Measurements from ENCODE around the gene HYCC2. TPM values are rescaled to one million over a fixed set of nuclear protein-coding genes. Genes with fewer than 3 reads are reported as not detected.
"Not testable (repeated sequence)": the region's sequence is repeated elsewhere in the genome, so short reads cannot be mapped to it uniquely, and the experiment has no call there.

The HYCC2 gene
- total RNA-seq, 2 donors from 2014 or later: 13.6 to 16.3 TPM

DNA sequence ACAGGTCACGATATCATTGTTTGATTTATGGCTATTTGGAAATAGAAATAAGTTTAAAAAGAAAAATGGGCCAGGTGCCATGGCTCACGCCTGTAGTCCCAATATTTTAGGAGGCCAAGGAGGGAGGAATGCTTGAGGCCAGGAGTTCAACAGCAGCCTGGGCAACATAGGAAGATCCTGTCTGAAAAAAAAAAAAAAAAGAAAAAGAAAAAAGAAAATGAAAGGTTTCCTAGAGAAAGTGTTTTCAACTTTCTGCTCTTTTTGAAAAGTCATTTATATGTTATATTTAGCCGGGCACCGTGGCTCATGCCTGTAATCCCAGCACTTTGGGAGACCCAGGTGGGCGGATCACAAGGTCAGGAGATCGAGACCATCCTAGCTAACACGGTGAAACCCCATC, 3.5 kb upstream of the HYCC2 start:
- no peak for TF ChIP-seq POLR2A (IDR thresholded peaks at IDR 0.05)
- TF ChIP-seq, protein P1, sequence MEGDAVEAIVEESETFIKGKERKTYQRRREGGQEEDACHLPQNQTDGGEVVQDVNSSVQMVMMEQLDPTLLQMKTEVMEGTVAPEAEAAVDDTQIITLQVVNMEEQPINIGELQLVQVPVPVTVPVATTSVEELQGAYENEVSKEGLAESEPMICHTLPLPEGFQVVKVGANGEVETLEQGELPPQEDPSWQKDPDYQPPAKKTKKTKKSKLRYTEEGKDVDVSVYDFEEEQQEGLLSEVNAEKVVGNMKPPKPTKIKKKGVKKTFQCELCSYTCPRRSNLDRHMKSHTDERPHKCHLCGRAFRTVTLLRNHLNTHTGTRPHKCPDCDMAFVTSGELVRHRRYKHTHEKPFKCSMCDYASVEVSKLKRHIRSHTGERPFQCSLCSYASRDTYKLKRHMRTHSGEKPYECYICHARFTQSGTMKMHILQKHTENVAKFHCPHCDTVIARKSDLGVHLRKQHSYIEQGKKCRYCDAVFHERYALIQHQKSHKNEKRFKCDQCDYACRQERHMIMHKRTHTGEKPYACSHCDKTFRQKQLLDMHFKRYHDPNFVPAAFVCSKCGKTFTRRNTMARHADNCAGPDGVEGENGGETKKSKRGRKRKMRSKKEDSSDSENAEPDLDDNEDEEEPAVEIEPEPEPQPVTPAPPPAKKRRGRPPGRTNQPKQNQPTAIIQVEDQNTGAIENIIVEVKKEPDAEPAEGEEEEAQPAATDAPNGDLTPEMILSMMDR (IDR thresholded peaks at IDR 0.05): no peak
- Histone ChIP-seq H3K4me3 (no peak overlapping the region), H3K9me3 (no peaks in the 10 kb centered on the region), H3K27ac (no peak overlapping the region), H3K36me3 (no peaks in the 10 kb centered on the region), H3K4me1 (replicated peaks) (no peaks in the 10 kb centered on the region), H3K27me3 (replicated peaks; ENCODE audit: insufficient read depth) (no peaks in the 10 kb centered on the region)
- WGBS: 84% methylated on average over 7 of the region's 7 CpGs
- intact Hi-C loops (cut with DNase I): no loop called here
- DNase-seq (ENCODE audit: low spot score): no peak

DNA sequence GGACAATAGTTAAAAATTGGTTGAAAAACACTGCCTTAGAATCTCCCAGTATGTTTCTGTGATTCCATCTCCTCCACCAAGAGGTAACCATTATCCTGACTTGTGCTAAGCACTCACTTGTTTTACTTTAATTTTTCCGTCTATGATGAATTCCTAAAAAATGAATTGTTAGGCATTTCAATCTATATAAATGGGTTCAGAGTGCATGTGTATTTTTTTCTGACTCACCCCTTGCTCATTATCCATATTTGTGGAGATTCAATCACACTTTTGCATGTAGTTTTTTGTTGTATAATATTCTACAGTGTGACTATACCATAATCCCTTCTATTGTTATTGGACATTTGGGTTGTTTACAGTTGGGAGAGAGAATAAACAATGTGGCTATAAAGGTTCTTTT, 1.6 kb upstream of the HYCC2 start:
- 87% methylated on average over 1 of the region's 1 CpG for WGBS
- no peak for DNase-seq (ENCODE audit: low spot score)
- H3K9me3 ChIP-seq: no peaks in the 10 kb centered on the region
- H3K27me3 ChIP-seq (replicated peaks; ENCODE audit: insufficient read depth): no peaks in the 10 kb centered on the region
- H3K4me3 ChIP-seq: no peak overlapping the region
- TF ChIP-seq POLR2AphosphoS5 (IDR thresholded peaks at IDR 0.05) (no peak), POLR2A (IDR thresholded peaks at IDR 0.05) (no peak)
- TF ChIP-seq, protein P1 (IDR thresholded peaks at IDR 0.05): no peak
- no peaks in the 10 kb centered on the region for H3K4me1 ChIP-seq (replicated peaks)
- intact Hi-C loops (cut with DNase I): no loop called here
- no peaks in the 10 kb centered on the region for H3K36me3 ChIP-seq
- no peak overlapping the region for H3K27ac ChIP-seq

DNA sequence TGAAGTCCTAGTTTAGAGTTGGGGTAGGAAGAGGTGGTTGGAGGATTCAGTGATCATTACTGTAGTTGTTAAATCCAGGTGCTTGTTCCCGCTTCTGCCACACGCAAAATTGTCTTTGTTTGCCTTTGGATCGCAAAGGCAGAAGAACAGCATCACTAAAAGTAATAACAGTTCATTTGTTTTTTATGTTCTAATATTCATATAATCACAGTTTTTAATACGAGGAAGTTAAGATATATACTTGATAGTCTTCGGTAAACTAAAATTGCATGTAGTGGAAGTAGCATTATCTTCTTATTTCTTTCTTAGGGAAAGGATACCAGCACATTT, 695 bp upstream of the HYCC2 start:
- TF ChIP-seq POLR2A (IDR thresholded peaks at IDR 0.05) (no peak), POLR2AphosphoS5 (IDR thresholded peaks at IDR 0.05) (no peak)
- Histone ChIP-seq H3K4me1 (replicated peaks) (peaks cover 5% of the 10 kb centered on the region), H3K27ac (peak overlapping the region; percentile 84 to 87), H3K27me3 (replicated peaks; ENCODE audit: insufficient read depth) (no peaks in the 10 kb centered on the region), H3K4me3 (peak overlapping the region; percentile 81 to 90), H3K9me3 (no peaks in the 10 kb centered on the region), H3K36me3 (no peaks in the 10 kb centered on the region)
- DNase-seq (ENCODE audit: low spot score): no peak
- 3% methylated on average over 5 of the region's 5 CpGs for WGBS
- intact Hi-C loops (cut with DNase I): no loop called here

DNA sequence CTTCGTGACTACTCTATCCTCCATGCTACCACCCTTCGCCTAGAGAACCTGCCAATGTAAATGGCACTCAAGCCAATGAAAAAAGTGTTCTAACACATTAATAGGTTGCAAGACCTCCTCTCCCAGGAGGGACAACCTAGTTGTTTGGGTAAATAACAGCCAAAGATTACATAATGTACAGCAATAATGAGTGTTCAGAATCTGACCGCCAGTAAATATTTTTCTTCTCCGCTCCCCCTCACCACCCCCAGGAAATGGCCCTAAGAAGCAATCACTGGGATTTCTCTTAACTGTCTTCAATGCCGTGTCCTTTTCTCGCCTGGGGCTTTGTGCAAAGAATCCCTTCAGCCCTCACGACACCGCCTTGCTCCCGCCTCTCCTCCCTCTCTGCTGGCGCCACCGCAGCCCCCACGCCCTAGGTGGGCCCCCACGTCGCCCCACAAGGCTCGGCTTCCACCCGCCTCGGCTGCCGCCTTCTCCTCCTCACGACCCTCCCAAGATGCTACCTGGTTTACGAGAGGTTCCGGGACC, 458 bp downstream of the HYCC2 start:
- Histone ChIP-seq H3K27me3 (replicated peaks; ENCODE audit: insufficient read depth) (no peaks in the 10 kb centered on the region), H3K4me3 (peak overlapping the region; percentile 81 to 90), H3K27ac (peak overlapping the region; percentile 84 to 87), H3K36me3 (no peaks in the 10 kb centered on the region), H3K9me3 (no peaks in the 10 kb centered on the region), H3K4me1 (replicated peaks) (peaks cover 5% of the 10 kb centered on the region)
- DNase-seq (ENCODE audit: low spot score): peak; percentile 8
- intact Hi-C loops (cut with DNase I): loop anchor here (2.0 kb wide), 1 partner anchor 108 kb away; the partner anchor contains the start of gene ORC2
- TF ChIP-seq, protein P1 (IDR thresholded peaks at IDR 0.05): no peak
- TF ChIP-seq POLR2AphosphoS5 (IDR thresholded peaks at IDR 0.05) (no peak), POLR2A (IDR thresholded peaks at IDR 0.05) (no peak)
- under 1% methylated on average over 21 of the region's 21 CpGs for WGBS

DNA sequence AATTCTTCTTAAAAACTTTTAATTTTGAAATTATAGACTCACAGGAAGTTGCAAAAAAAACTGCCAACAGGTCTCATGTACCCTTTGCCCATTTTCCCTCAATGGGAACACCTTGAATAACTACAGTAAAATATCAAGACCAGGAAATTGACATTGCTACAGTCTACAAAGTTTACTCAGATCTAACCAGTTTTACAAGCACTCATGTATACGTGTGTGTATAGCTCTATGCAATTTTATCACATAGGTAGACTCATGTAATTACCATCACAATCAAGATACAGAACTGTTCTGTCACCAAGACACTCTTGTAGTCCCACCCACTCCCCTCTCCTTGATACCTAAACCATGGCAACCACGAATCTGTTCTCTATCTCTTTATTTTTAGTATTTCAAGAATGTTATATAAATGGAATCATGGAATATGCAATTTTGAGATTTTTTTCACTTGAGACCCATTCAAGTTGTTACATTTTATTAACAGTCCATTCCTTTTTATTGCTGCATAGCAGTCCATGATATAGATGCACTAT, 6.6 kb downstream of the HYCC2 start:
- intact Hi-C loops (cut with DNase I): loop anchor here (5.0 kb wide), 1 partner anchor 158 kb away; no protein-coding TSS in a partner anchor
- no peaks in the 10 kb centered on the region for H3K36me3 ChIP-seq
- H3K27ac ChIP-seq: no peak overlapping the region
- 62% methylated on average over 2 of the region's 2 CpGs for WGBS
- H3K9me3 ChIP-seq: no peaks in the 10 kb centered on the region
- H3K27me3 ChIP-seq (replicated peaks; ENCODE audit: insufficient read depth): no peaks in the 10 kb centered on the region
- DNase-seq (ENCODE audit: low spot score): no peak
- H3K4me3 ChIP-seq: no peak overlapping the region
- TF ChIP-seq, protein P1 (IDR thresholded peaks at IDR 0.05): no peak
- TF ChIP-seq POLR2AphosphoS5 (IDR thresholded peaks at IDR 0.05) (no peak), POLR2A (IDR thresholded peaks at IDR 0.05) (no peak)
- peaks cover 5% of the 10 kb centered on the region for H3K4me1 ChIP-seq (replicated peaks)

DNA sequence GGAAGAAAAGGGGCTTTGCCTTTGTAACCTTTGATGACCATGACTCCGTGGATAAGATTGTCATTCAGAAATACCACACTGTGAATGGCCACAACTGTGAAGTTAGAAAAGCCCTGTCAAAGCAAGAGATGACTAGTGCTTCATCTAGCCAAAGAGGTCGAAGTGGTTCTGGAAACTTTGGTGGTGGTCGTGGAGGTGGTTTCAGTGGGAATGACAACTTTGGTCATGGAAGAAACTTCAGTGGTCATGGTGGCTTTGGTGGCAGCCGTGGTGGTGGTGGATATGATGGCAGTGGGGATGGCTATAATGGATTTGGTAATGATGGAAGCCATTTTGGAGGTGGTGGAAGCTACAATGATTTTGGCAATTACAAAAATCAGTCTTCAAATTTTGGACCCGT, 8.0 kb downstream of the HYCC2 start:
- DNase-seq (ENCODE audit: low spot score); H3K27me3 ChIP-seq (replicated peaks; ENCODE audit: insufficient read depth); H3K27ac ChIP-seq; H3K9me3 ChIP-seq; H3K36me3 ChIP-seq; intact Hi-C loops (cut with DNase I); H3K4me1 ChIP-seq (replicated peaks); H3K4me3 ChIP-seq: not testable (repeated sequence)
- WGBS: 96% methylated on average over 5 of the region's 5 CpGs

Data from prostate gland (tissue), 2 donors.